ENCODE data around the gene KAT6B. TPM values are rescaled to one million over a fixed set of nuclear protein-coding genes. Genes with fewer than 3 reads are reported as not detected.

The KAT6B gene
- total and polyA plus RNA-seq, 2 donors (not counting 1 experiment from before 2014, with no cell fraction given), result 8.6 to 111 TPM

- H3K27me3 Mint-ChIP-seq, result no peaks in the 10 kb centered on the region
- no peaks in the 10 kb centered on the region for H3K36me3 ChIP-seq (replicated peaks in 1 of 2; ENCODE audit: control extremely low read depth in 1 of 2, control insufficient read depth in 1 of 2, extremely low read depth in 1 of 2, insufficient read depth in 2 of 2, low read length in 1 of 2)
- H4K20me1 ChIP-seq (ENCODE audit: control insufficient read depth, insufficient read depth, low read length, poor library complexity, severe bottlenecking), result peaks cover 10% of the 10 kb centered on the region
- H3K27me3 ChIP-seq (replicated peaks in 1 of 4; ENCODE audit: control extremely low read depth in 1 of 4, control insufficient read depth in 3 of 4, insufficient read depth in 4 of 4, low read length in 3 of 4), result no peaks in the 10 kb centered on the region
- peaks cover 0 to 8% (median 0%) of the 10 kb centered on the region in 3 donors for H3K9me3 ChIP-seq (ENCODE audit: control extremely low read depth in 1 of 3, control insufficient read depth in 2 of 3, insufficient read depth in 1 of 3, low read length in 2 of 3)
- ChIA-PET CTCF (interaction anchor here (0.8 kb wide), 1 partner anchor 18 kb away, joined by 3 read pairs; no protein-coding TSS in a partner anchor), POLR2A (no interaction called here)
- H3K27ac Mint-ChIP-seq, result no peak overlapping the region
- no peak overlapping the region for H3K27ac ChIP-seq (ENCODE audit: low read length in 2 of 2)
- H3K4me2 ChIP-seq (replicated peaks; ENCODE audit: low read depth, low read length, poor library complexity, severe bottlenecking), result no peak overlapping the region
- no peak overlapping the region for H3K4me3 ChIP-seq (ENCODE audit: control extremely low read depth in 1 of 5, extremely low read depth in 1 of 5, insufficient read depth in 1 of 5, low read depth in 2 of 5, low read length in 4 of 5)
- 89% methylated on average over 1 of the region's 2 CpGs for WGBS (ENCODE audit: insufficient coverage)
- intact Hi-C loops (cut with micrococcal nuclease), result no loop called here
- H3K4me1 ChIP-seq (ENCODE audit: control insufficient read depth in 2 of 2, insufficient read depth in 2 of 2, low read length in 2 of 2), result peaks cover 13 to 17% of the 10 kb centered on the region in 2 donors
- H2AFZ ChIP-seq (ENCODE audit: insufficient read depth, low read depth, low read length, poor library complexity, severe bottlenecking), result no peak overlapping the region
- TF ChIP-seq EZH2 (IDR thresholded peaks at IDR 0.05; ENCODE audit: borderline replicate concordance, insufficient read depth, low read depth, low read length, poor library complexity, severe bottlenecking), result no peak
- TF ChIP-seq, protein P1, sequence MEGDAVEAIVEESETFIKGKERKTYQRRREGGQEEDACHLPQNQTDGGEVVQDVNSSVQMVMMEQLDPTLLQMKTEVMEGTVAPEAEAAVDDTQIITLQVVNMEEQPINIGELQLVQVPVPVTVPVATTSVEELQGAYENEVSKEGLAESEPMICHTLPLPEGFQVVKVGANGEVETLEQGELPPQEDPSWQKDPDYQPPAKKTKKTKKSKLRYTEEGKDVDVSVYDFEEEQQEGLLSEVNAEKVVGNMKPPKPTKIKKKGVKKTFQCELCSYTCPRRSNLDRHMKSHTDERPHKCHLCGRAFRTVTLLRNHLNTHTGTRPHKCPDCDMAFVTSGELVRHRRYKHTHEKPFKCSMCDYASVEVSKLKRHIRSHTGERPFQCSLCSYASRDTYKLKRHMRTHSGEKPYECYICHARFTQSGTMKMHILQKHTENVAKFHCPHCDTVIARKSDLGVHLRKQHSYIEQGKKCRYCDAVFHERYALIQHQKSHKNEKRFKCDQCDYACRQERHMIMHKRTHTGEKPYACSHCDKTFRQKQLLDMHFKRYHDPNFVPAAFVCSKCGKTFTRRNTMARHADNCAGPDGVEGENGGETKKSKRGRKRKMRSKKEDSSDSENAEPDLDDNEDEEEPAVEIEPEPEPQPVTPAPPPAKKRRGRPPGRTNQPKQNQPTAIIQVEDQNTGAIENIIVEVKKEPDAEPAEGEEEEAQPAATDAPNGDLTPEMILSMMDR (IDR thresholded peaks at IDR 0.05), result no peak
- no peaks in the 10 kb centered on the region for H3K9me3 Mint-ChIP-seq (ENCODE audit: insufficient read depth)
- peaks cover 19% of the 10 kb centered on the region for H3K4me1 Mint-ChIP-seq
- no peak overlapping the region for H3K4me3 Mint-ChIP-seq
- ATAC-seq (ENCODE audit: low read depth) (no peak), DNase-seq (no peak)
- no peak overlapping the region for H3K9ac ChIP-seq (ENCODE audit: low read length)
- peaks cover 30% of the 10 kb centered on the region for H3K79me2 ChIP-seq (ENCODE audit: control insufficient read depth, insufficient read depth, low read length)
Measured at GRCh38 chr10:74969093-74969492, 142.7 kb downstream of the KAT6B start.

DNA sequence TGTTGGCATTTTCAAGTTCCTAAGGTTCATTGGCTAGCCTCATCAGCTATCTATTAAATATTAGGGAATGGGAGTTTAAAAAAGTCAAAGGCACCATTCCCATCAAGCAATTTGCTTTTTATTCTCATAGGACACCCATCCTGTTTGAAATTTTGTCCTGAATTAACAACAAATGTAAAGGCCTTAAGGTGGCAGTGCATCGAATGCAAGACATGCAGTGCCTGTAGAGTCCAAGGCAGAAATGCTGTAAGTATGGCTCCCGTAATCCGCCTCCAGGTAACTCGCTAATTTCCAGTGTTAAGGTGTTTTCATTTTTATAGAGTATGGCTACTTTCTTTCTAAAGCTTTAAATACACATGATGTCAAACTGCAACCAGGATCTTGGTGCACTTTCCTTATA lies 143.1 kb downstream of the KAT6B start:
- no peak for ATAC-seq (ENCODE audit: low read depth)
- ChIA-PET CTCF (no interaction called here), POLR2A (no interaction called here)
- no peak overlapping the region for H3K27ac ChIP-seq (ENCODE audit: low read length in 2 of 2)
- TF ChIP-seq, protein P1 (IDR thresholded peaks at IDR 0.05), result no peak
- no peak for TF ChIP-seq EZH2 (IDR thresholded peaks at IDR 0.05; ENCODE audit: borderline replicate concordance, insufficient read depth, low read depth, low read length, poor library complexity, severe bottlenecking)
- H3K4me1 Mint-ChIP-seq, result peaks cover 19% of the 10 kb centered on the region
- no peaks in the 10 kb centered on the region for H3K9me3 Mint-ChIP-seq (ENCODE audit: insufficient read depth)
- H3K27ac Mint-ChIP-seq, result no peak overlapping the region
- H3K4me3 Mint-ChIP-seq, result no peak overlapping the region
- no peaks in the 10 kb centered on the region for H3K36me3 ChIP-seq (replicated peaks in 1 of 2; ENCODE audit: control extremely low read depth in 1 of 2, control insufficient read depth in 1 of 2, extremely low read depth in 1 of 2, insufficient read depth in 2 of 2, low read length in 1 of 2)
- no peaks in the 10 kb centered on the region for H3K27me3 Mint-ChIP-seq
- H3K4me2 ChIP-seq (replicated peaks; ENCODE audit: low read depth, low read length, poor library complexity, severe bottlenecking), result no peak overlapping the region
- H3K9me3 ChIP-seq (ENCODE audit: control extremely low read depth in 1 of 3, control insufficient read depth in 2 of 3, insufficient read depth in 1 of 3, low read length in 2 of 3), result peaks cover 0 to 8% (median 0%) of the 10 kb centered on the region in 3 donors
- H3K4me1 ChIP-seq (ENCODE audit: control insufficient read depth in 2 of 2, insufficient read depth in 2 of 2, low read length in 2 of 2), result peaks cover 13 to 17% of the 10 kb centered on the region in 2 donors
- no peak overlapping the region for H3K9ac ChIP-seq (ENCODE audit: low read length)
- no peak overlapping the region for H3K4me3 ChIP-seq (ENCODE audit: control extremely low read depth in 1 of 5, extremely low read depth in 1 of 5, insufficient read depth in 1 of 5, low read depth in 2 of 5, low read length in 4 of 5)
- H4K20me1 ChIP-seq (ENCODE audit: control insufficient read depth, insufficient read depth, low read length, poor library complexity, severe bottlenecking), result peaks cover 10% of the 10 kb centered on the region
- no peak overlapping the region for H2AFZ ChIP-seq (ENCODE audit: insufficient read depth, low read depth, low read length, poor library complexity, severe bottlenecking)
- WGBS (ENCODE audit: insufficient coverage), result 100% methylated on average over 1 of the region's 4 CpGs
- no peaks in the 10 kb centered on the region for H3K27me3 ChIP-seq (replicated peaks in 1 of 4; ENCODE audit: control extremely low read depth in 1 of 4, control insufficient read depth in 3 of 4, insufficient read depth in 4 of 4, low read length in 3 of 4)
- DNase-seq, result no peak
- intact Hi-C loops (cut with micrococcal nuclease), result no loop called here
- H3K79me2 ChIP-seq (ENCODE audit: control insufficient read depth, insufficient read depth, low read length), result peaks cover 27% of the 10 kb centered on the region
